GM10266 (cell line): Measurements from ENCODE around the gene AGMO.

Source experiments
- DNase-seq: peaks from one replicate; pipeline ENCODE4 v3.0.0; 2012; ENCODE audit errors: extremely low spot score
- CTCF ChIP-seq: IDR thresholded peaks from 2 replicates; pipeline ENCODE4 v1.5.1; 2012; ENCODE audit warnings: mild to moderate bottlenecking, low read depth; ENCODE audit not compliant: control insufficient read depth, insufficient read depth; ENCODE audit errors: missing control alignments

Gene AGMO

GRCh38 chr7:15378494-15379145 is 183.2 kb downstream of the AGMO start:
- no peak for DNase-seq
- no peak for TF ChIP-seq CTCF

GRCh38 chr7:15376600-15376999 is 185.2 kb downstream of the AGMO start:
- DNase-seq = no peak
- TF ChIP-seq CTCF = no peak

- DNase-seq = no peak
- no peak for TF ChIP-seq CTCF
Measured at GRCh38 chr7:15370441-15370840, 191.4 kb downstream of the AGMO start.

GRCh38 chr7:15368653-15369052 is 193.2 kb downstream of the AGMO start:
- DNase-seq = no peak
- no peak for TF ChIP-seq CTCF

GRCh38 chr7:15367897-15368296 is 193.9 kb downstream of the AGMO start:
- DNase-seq = no peak
- TF ChIP-seq CTCF = no peak

GRCh38 chr7:15358112-15358511 is 203.7 kb downstream of the AGMO start:
- DNase-seq = no peak
- TF ChIP-seq CTCF = no peak

- no peak for TF ChIP-seq CTCF
- no peak for DNase-seq
Measured at GRCh38 chr7:15352421-15353206, 209.2 kb downstream of the AGMO start.
